Epithelial cell of proximal tubule (primary cell): Measurements from ENCODE around the gene PHLDA2. TPM values are rescaled to one million over a fixed set of nuclear protein-coding genes. Genes with fewer than 3 reads are reported as not detected.

Experiments
- DNase-seq: peaks from one replicate; pipeline ENCODE4 v3.0.0-alpha.2; 2011; ENCODE audit warnings: low read depth
- H3K4me3 ChIP-seq: 2 replicates; pipeline ENCODE4 v1.5.1; 2011; ENCODE audit warnings: low read depth, mild to moderate bottlenecking, low read length
- total RNA-seq: library from RNA; depleted of rRNA; stranded (reverse); fragments of >200 nt; gene quantifications from 2 replicates; pipeline ENCODE4 v1.2.3, GENCODE V29; 2015
- TF ChIP-seq, protein P1 (sequence below): conservative IDR thresholded peaks from 2 replicates; pipeline ENCODE4 v1.5.1; 2012; ENCODE audit warnings: low read depth, mild to moderate bottlenecking, low read length

The PHLDA2 gene
- total RNA-seq, 1 donor from 2014 or later = 63.1 TPM

DNA sequence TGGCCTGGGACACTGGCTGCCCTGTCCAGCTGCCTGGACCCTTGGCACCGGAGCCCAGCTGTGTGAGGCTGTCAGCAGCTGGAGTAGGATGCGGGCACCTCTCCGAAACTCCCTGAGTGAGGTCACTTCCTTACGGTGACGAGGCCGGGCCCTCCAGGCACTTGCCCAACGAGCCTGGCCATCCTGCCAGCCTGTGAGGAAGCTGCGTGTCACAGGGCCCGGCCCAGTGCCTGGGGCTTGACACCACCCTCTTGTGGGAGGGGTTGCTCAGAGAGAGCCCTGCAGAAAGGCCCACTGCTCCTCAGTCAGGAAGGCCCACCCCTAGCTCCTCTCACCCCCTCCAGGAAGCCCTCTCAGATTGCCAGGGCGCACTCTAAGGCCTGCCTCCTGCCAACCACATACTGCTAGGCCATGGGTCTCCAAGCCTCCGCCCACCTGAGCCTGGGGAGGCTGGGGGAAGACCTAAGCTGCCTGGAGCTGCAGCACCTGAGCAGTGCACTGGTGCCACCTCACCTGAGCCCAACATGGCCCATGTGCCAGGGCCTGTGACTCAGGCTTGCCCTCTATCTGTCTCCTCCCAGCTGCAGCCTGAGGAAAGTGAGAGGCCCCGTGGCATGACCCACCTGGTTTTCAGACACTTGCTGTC is 4.3 kb upstream of the PHLDA2 start:
- DNase-seq = no peak
- no peak overlapping the region for H3K4me3 ChIP-seq
- TF ChIP-seq, protein P1, sequence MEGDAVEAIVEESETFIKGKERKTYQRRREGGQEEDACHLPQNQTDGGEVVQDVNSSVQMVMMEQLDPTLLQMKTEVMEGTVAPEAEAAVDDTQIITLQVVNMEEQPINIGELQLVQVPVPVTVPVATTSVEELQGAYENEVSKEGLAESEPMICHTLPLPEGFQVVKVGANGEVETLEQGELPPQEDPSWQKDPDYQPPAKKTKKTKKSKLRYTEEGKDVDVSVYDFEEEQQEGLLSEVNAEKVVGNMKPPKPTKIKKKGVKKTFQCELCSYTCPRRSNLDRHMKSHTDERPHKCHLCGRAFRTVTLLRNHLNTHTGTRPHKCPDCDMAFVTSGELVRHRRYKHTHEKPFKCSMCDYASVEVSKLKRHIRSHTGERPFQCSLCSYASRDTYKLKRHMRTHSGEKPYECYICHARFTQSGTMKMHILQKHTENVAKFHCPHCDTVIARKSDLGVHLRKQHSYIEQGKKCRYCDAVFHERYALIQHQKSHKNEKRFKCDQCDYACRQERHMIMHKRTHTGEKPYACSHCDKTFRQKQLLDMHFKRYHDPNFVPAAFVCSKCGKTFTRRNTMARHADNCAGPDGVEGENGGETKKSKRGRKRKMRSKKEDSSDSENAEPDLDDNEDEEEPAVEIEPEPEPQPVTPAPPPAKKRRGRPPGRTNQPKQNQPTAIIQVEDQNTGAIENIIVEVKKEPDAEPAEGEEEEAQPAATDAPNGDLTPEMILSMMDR = no peak

DNA sequence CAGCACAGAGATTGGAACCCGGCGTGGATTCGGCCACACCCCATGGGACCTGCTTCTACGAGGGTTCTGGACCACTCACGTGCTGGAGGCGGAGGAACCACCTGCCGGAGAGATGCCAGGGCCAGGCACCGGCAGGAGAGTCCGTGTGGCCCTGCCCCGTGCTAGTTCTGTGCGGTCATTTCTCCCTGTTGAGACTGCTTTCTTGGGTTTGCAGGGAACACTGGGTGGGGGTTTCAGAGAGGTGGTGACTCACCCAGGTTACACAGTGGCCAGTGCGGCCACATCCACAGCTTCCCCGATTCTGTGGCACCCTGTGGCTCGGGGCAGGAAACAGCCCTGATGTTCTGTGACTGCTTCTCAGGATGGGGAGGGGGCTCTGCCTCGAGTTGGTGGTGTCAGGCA is 3.6 kb upstream of the PHLDA2 start:
- no peak overlapping the region for H3K4me3 ChIP-seq
- no peak for DNase-seq
- TF ChIP-seq, protein P1 = no peak

DNA sequence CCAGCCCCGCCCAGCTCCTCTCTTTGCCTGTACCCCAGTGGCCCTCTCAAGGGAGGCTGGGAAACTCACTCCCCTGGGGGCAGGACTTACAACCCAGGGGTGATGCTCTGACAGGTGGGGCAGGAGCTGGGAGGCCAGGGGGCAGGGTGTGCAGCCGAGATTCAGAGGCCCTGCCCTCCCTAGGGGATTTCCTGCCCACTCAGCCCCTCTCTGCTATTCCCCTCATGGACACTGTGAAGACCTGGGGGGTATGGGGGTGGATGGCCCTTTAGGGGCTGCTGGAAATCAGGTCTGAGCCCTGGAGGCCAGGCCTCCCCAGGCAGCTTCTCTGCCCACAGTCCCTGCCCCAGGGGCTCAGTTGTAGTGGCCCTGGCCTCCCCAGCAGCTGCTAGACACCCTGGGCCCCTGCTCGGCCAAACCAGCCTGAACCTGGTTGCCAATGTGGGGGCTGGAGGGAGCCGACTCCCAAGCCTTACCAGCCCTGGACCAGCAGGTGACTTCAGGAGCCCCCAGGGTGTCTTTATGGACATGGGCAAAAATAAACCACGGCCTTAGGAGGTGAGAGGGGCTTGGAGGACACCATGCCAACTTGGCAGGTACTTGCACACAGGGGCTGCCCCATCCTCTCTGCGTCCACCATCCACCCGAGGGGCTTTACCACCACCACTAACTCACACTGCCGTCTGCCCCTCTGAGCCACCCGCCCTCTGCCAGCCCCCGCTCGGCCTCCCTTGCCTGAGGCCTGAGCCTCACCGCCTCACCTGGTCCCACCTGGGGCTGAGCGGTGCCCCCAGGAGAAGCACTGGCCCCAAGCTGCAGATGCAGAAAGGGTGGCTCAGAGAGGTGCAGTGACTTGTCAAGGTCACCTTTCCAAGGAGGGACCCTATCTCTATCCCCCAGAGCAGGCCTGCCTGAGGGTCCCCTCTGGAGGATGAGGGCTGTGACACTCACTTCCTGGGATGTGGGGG is 2.8 kb upstream of the PHLDA2 start:
- TF ChIP-seq, protein P1 = no peak
- no peak for DNase-seq
- no peak overlapping the region for H3K4me3 ChIP-seq

DNA sequence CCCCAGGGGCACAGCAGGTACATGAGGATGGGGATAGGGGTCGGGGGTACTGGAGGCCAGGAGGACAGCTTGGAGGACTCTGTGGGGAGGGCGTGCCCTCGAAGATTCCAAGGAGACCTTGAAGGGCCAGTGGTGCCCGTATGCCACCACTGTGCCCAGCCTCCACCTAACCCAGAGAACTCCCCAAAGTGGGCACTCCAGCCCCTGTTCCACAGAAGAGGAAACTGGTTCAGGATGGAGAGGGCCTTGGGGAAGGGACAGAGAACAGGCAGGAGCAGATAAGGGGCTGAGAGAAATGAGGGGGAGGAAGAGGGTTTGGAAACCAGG is 2.2 kb upstream of the PHLDA2 start:
- TF ChIP-seq, protein P1 = no peak
- DNase-seq = no peak
- no peak overlapping the region for H3K4me3 ChIP-seq

DNA sequence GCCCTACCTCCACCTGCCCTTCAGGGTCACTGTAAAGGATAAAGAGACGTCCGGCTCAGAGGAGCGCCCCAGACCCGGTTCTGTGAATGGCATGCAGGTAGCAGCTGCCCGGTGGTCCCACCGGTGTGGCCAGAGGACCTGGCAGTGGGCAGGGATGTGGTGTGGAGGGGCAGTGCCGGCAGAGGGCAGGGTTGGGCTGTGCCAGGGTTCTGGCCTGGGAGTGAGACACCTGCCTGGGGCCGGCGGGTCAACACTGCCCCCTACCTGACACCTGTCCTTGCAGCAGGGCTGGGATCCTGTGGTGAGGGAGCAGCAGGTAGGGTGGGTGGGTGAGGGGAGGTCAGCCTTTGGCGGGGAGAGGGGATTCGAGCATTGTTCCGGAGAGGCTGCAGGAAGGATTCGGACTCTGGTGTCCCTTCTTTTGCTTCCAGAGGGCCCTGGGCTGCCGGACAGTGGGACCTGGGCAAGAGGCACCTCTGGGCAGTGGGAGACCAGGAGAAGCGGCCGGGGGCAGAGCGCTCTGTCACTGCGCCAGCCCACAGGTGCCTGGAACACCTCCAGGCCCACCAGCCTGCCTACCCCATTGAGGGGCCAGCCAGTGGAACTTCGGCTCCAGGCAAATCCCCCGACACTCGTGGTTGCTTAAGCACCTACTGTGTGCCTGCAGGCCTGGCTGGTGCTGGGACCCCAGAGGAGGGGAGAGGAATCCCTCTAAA is 1.6 kb upstream of the PHLDA2 start:
- H3K4me3 ChIP-seq = peak overlapping the region; percentile 84
- no peak for DNase-seq
- TF ChIP-seq, protein P1 = peak; percentile 81

DNA sequence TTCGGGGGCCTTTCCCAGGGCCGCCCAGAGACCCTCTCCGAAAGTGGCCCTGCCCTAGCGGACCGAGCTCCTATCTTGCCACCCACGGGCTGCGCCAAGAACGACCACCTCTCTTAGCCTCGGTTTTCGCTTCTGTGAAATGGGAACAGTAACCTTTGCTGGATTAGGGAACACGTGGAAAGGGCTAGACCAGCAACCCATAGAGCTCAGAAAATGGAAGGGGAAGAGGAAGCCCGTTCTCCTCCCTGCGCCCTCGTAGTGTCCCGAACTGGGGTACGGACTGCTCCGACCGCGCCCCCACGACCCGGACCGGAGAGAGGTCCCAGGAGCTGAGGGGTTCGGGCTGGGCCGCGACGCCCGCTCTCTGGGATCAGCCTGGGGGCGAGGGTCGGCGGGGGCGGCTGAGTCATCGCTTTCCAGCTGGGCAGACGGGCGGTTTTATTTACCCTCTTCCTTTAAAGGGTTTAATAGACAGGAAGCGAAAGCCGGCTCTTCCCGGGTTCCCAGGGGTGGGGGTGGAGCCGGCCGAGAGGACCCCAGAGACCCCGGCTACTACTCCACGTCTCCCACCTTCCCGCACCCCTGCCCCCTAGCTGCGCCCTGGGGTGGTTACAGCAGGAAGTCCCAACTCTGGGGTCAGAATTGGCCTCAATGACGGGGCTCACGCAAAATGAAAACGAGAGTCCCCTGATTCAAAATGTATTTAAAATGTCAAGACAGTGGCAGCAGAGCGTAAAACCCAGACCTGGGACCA is 907 bp upstream of the PHLDA2 start:
- DNase-seq = no peak
- TF ChIP-seq, protein P1 = no peak
- peak overlapping the region; percentile 84 for H3K4me3 ChIP-seq
